GM12873 (cell line): ENCODE results near the gene TMEM121B.

Experiments
- CTCF ChIP-seq: IDR thresholded peaks from 2 replicates; pipeline ENCODE4 v1.5.1; 2012; ENCODE audit warnings: low read depth, mild to moderate bottlenecking, moderate library complexity, low read length, control low read depth; ENCODE audit not compliant: insufficient read depth; ENCODE audit errors: missing control alignments

Gene TMEM121B

GRCh38 chr22:17104336-17104935 is 16.7 kb downstream of the TMEM121B start:
- TF ChIP-seq CTCF, result no peak

GRCh38 chr22:17103351-17103750 is 17.8 kb downstream of the TMEM121B start:
- TF ChIP-seq CTCF, result no peak

GRCh38 chr22:17102297-17102667 is 18.9 kb downstream of the TMEM121B start:
- TF ChIP-seq CTCF, result no peak

GRCh38 chr22:17101475-17102296 is 19.5 kb downstream of the TMEM121B start:
- no peak for TF ChIP-seq CTCF

- TF ChIP-seq CTCF, result no peak
Measured at GRCh38 chr22:17100621-17101020, 20.5 kb downstream of the TMEM121B start.

GRCh38 chr22:17098379-17098819 is 22.8 kb downstream of the TMEM121B start:
- no peak for TF ChIP-seq CTCF

- TF ChIP-seq CTCF, result no peak
Measured at GRCh38 chr22:17097701-17098100, 23.5 kb downstream of the TMEM121B start.
